IPS-18c (cell line): ENCODE data around the gene C6orf58.

Source experiments
- H3K4me3 ChIP-seq: 2 replicates; pipeline ENCODE4 v1.7.0; 2013; ENCODE audit warnings: low read depth, mild to moderate bottlenecking, low read length, moderate library complexity; ENCODE audit not compliant: insufficient read depth
- H3K9me3 ChIP-seq: one replicate; pipeline ENCODE4 v1.6.1; 2013; ENCODE audit warnings: mild to moderate bottlenecking, low read length, moderate library complexity; ENCODE audit not compliant: control insufficient read depth, insufficient read depth

The C6orf58 gene

GRCh38 chr6:127576874-127577273 is at the start of gene C6orf58:
TSS of gene C6orf58 (plus strand) at chr6:127577174. CDS start at chr6:127577186, 12 bp downstream.
- Histone ChIP-seq H3K4me3 (no peak within 1 kb of the TSS), H3K9me3 (no peaks in the 10 kb centered on the region)

DNA sequence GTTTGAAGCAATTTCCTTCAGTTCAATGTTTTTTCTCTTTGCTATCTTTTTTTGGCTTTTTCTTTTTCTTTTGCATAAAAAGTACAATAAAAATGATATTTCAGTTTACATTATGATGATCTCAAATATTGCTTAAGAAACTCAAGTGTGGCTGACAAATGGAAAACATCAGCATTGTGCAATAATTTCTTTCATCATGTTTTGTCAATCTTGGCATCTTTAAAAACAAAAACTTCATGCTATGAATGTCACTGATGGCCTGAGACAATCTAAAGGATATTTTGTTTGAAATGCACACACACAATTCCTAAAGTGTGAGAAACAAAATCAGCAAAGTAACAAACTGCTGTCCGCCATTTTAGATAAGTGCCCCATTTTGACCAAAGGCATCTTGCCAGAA is 44.0 kb upstream of the C6orf58 start:
- H3K4me3 ChIP-seq: no peak overlapping the region
- no peaks in the 10 kb centered on the region for H3K9me3 ChIP-seq

DNA sequence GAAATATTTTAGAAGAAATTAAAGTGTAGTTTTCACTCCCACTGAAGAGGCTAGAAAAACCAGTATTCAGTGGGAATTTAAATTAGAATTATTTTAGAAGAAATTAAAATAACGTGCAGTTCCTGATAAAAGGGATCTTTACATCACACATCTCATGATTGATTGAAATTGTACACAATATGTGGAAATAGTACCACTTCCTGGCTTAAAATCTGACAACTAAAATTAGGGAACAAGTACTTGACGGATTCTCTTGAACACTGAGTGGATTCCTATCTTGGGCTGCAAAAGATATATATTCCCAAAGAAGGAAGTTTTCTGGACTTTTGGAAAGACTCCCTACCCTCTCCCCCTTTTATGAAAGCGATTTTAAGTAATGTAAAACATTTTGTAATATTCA is 43.2 kb upstream of the C6orf58 start:
- Histone ChIP-seq H3K9me3 (no peaks in the 10 kb centered on the region), H3K4me3 (no peak overlapping the region)

DNA sequence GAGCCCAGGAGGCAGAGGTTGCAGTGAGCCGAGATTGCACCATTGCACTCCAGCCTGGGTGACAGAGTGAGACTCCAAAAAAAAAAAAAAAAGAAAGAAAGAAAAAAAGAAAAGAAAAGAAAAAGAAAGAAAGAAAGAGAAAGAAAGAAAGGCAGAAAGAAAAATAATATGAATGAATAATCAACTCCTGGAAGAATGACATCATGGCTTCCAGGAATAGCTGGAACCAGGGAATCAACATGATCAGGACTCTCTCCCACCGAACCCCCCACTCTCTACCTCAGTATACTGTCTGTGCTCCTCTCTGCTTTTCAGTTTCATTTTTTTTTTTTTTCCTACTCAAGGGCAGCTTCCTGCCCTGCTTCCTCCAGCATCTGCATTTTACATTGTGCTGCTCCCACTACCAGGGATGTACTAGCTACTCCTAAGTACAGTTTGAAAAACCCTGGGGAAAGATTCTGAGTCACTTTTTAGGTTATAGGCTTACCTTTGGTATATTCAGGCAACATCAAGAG is 38.2 kb upstream of the C6orf58 start:
- no peak overlapping the region for H3K4me3 ChIP-seq
- no peaks in the 10 kb centered on the region for H3K9me3 ChIP-seq

DNA sequence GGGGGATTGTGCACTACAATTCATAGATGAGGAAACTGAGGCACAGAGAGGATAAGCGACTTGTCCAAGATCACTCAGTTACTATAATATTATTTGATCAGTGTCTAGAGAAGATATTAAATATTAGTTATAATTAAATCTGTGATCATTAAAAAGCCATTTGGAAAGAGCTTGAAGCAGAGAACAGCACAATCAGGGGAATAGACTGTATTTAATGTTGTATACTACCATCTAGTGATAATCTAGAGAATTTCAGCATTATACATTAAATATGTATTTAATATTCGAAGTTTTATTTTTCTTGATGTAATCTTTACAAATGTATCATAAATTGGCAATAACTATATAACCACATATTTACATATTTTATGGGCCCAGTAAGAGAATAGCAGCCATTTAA is 37.7 kb upstream of the C6orf58 start:
- Histone ChIP-seq H3K9me3 (no peaks in the 10 kb centered on the region), H3K4me3 (no peak overlapping the region)

GRCh38 chr6:127547215-127547614 is 29.8 kb upstream of the C6orf58 start:
- no peaks in the 10 kb centered on the region for H3K9me3 ChIP-seq
- H3K4me3 ChIP-seq: no peak overlapping the region

DNA sequence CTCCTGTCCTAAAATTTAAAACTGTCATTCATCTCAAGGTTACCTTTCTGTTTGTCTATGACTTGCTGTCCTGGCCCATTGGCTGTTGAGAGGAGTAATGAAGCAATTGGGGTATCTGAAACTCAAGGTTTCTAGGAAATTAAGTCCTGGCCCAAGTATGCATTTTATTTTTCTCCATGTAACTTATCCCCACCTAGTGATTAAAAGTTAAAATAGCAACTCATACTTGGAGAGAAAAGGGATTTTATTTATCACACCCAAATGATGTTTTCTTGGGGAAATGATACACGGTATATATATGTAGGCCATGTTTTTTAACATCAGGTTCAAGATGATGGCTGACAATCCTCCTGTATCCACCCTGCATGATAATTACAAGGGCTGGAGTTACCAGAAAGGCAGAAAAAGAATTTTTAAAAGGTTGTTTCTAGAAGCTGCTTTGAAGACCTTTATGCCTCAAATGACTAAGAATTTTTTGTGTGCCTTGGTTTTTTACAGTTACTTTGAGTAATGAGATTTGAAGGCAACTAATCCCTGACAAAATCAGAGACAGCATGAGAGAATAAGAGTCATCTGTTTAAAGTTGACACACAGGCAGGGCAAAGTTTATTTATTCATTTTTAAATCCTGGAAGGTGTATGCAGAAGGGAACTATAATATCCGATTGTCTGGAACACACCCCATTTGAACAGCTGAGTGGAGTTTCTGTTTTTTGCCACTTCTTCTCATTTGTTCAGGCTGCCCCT is 28.9 kb upstream of the C6orf58 start:
- H3K9me3 ChIP-seq: no peaks in the 10 kb centered on the region
- no peak overlapping the region for H3K4me3 ChIP-seq

DNA sequence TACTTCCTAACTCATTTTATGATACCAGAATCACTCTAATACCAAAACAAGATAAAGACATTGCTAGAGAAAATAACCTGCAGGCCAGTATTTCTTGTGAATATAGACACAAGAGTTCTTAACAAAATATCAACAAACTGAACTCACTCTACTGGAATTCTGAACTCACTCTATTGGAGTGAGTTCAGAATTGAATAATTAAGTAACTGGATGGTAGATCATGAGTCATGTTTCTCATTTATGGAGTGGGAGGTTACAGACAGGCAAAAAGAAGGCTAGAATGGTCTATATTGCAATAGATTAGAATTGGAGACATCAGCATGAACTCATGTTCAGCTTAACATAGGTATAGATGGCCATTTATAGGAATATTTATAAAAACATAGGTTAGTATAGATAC is 26.6 kb upstream of the C6orf58 start:
- Histone ChIP-seq H3K4me3 (no peak overlapping the region), H3K9me3 (no peaks in the 10 kb centered on the region)

- Histone ChIP-seq H3K9me3 (no peaks in the 10 kb centered on the region), H3K4me3 (no peak overlapping the region)
These were observed 22.5 kb upstream of the C6orf58 start for GRCh38 chr6:127554435-127555006.

GRCh38 chr6:127561660-127562059 is 15.3 kb upstream of the C6orf58 start:
- Histone ChIP-seq H3K4me3 (no peak overlapping the region), H3K9me3 (no peaks in the 10 kb centered on the region)

DNA sequence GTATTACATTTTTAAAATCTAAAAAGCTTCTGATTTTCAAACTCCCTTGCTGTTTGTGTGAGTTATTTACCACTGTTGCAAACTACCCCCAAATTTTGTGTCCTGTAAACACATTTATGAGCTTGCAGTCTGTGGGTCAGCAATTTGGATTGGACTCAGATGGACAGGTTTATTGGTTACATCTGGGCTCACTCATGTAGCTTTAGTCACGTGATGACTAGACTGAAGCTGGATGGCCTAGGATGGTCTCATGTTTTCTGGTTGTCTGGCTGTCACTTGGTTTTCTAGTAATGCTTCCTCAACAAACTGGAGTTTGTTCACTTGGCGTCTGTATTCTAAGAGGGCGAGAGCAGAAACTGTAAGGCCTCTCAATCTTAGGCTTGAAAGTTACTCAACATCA is 12.2 kb upstream of the C6orf58 start:
- H3K9me3 ChIP-seq: no peaks in the 10 kb centered on the region
- no peak overlapping the region for H3K4me3 ChIP-seq

- H3K9me3 ChIP-seq: no peaks in the 10 kb centered on the region
- H3K4me3 ChIP-seq: no peak overlapping the region
These were observed 10.9 kb upstream of the C6orf58 start for GRCh38 chr6:127566119-127566518.

- Histone ChIP-seq H3K9me3 (no peaks in the 10 kb centered on the region), H3K4me3 (no peak overlapping the region)
These were observed 10.3 kb upstream of the C6orf58 start for GRCh38 chr6:127566651-127567050.

GRCh38 chr6:127567476-127567875 is 9.5 kb upstream of the C6orf58 start:
- Histone ChIP-seq H3K4me3 (no peak overlapping the region), H3K9me3 (no peaks in the 10 kb centered on the region)

DNA sequence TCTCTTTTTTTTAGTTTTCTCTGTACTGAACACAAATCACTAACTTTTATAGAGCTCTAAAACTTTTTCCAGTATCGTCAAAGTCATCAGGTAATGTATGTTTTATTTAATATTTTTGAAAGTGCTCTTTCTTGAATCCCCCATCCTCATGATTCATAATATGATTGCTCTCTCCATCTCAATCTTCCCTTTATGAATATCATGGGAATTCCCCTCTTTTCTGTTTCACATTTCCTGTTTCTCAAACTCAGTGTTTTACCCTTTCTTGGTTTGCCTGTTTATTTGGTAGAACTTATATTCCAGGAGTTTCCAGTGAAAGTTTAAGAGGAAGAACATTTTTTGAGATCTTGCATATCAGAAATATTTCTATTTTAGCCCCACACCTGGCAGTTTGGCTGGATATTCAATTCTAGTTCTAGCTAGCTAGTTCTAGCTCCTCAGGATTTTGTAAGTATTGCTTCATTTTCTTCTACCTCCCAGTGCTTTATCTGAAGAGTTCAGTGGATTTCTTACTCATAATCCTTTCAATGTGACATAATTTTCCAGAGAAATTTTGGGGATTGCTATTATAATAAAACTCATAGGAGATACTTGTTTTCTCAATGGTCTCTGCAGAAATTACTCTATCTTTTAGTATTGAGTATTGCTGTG is 6.1 kb upstream of the C6orf58 start:
- Histone ChIP-seq H3K9me3 (no peaks in the 10 kb centered on the region), H3K4me3 (no peak overlapping the region)

- no peak overlapping the region for H3K4me3 ChIP-seq
These were observed 1.9 kb downstream of the C6orf58 start for GRCh38 chr6:127578900-127579299.

DNA sequence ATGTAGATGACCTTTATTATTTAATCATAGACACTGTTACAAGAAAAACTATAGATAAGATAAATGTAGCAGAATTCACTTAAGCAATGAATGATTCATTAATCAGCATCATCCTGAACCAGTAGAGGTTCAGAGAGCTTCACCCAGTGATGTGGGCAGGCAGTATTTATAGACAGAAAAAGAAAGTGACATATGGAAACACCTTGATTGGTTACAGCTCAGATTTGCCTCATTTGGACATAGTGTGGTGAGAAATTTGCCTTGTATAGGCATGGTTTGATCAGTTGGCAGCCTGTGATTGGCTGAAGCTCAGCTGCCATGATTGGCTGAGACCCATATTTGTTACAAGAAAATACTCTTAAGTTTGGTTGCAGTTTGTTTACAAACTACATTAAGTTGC is 4.6 kb downstream of the C6orf58 start:
- H3K4me3 ChIP-seq: no peak overlapping the region
- H3K9me3 ChIP-seq: no peaks in the 10 kb centered on the region

More at GRCh38 chr6:127578900-127579299, 1.9 kb downstream of the C6orf58 start:
- no peaks in the 10 kb centered on the region for H3K9me3 ChIP-seq

DNA sequence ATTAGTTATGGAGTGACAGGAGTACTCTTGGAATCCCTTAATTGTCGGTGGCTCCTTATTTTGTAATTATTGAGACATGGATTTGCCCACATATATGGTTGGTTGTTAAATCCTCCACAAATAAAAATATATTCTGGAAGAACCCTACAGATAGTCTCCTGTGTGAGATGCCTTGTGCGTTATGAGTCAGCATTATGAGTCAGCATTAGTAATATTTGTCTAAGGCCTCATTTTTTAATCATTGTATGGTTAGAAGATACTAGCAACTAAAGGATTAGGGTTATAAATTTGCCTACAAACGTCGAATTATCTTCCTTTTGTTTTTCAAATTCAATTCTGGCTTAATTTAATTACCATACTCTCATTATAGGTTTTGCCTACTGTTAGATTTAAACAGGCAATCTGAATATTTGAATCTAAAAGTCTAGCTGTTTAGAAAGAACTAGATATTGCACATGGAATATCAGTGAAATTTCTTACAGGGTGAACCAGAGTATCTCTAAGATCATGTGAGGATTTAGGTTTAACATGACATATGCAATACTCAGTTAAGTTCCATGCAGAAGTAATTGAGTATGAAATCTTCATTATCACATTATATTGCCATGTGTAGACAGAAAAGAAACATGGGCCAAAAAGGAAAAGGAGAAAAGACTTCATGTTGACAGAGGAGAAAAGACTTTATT is 5.9 kb downstream of the C6orf58 start:
- H3K4me3 ChIP-seq: no peak overlapping the region
- no peaks in the 10 kb centered on the region for H3K9me3 ChIP-seq
